Uterus (tissue), 2 donors: ENCODE data around the gene ZBTB40.

ENCODE experiments used
- CTCF ChIP-seq, 4 experiments: fragments of 200-600 bp in 2 of 4; fragments of 450-650 bp in 2 of 4; sonication (generic) in 2 of 4; IDR thresholded peaks; one replicate each; pipeline ENCODE4 v1.5.1; 2016 to 2019; ENCODE audit warnings: antibody characterized with exemption in 4 of 4, mild to moderate bottlenecking in 2 of 4, moderate library complexity in 1 of 4
- POLR2A ChIP-seq, 2 donors: fragments of 450-650 bp; IDR thresholded peaks; one replicate each; pipeline ENCODE4 v1.6.1; 2016; ENCODE audit warnings: antibody characterized with exemption in 2 of 2, mild to moderate bottlenecking in 1 of 2, moderate library complexity in 1 of 2

GRCh38 chr1:22443332-22443731, 8.3 kb upstream of the ZBTB40 start:
- TF ChIP-seq CTCF (IDR thresholded peaks at IDR 0.05) (no peak), POLR2A (IDR thresholded peaks at IDR 0.05) (no peak)
